Activated T-cell treated with anti-CD3 and anti-CD28 coated beads for 48 hours (primary cell): ENCODE results near the gene HIPK2.

Experiments
- DNase-seq: peaks from one replicate; pipeline ENCODE4 v3.0.0-alpha.2; 2020; ENCODE audit warnings: low read depth

The HIPK2 gene

GRCh38 chr7:139588632-139589031, 189.2 kb downstream of the HIPK2 start:
- no peak for DNase-seq

GRCh38 chr7:139587535-139587934, 190.3 kb downstream of the HIPK2 start:
- no peak for DNase-seq

GRCh38 chr7:139586286-139586685, 191.5 kb downstream of the HIPK2 start:
- DNase-seq, result no peak

- no peak for DNase-seq
Observed at GRCh38 chr7:139585042-139585441, 192.8 kb downstream of the HIPK2 start.

- no peak for DNase-seq
Observed at GRCh38 chr7:139583826-139584553, 193.8 kb downstream of the HIPK2 start.

GRCh38 chr7:139582671-139583155, 195.1 kb downstream of the HIPK2 start:
- DNase-seq, result no peak

GRCh38 chr7:139582130-139582650, 195.6 kb downstream of the HIPK2 start:
- no peak for DNase-seq

- no peak for DNase-seq
Observed at GRCh38 chr7:139580435-139580834, 197.4 kb downstream of the HIPK2 start.

- no peak for DNase-seq
Observed at GRCh38 chr7:139576179-139576973, 201.4 kb downstream of the HIPK2 start.

- no peak for DNase-seq
Observed at GRCh38 chr7:139575338-139575680, 202.5 kb downstream of the HIPK2 start.

- DNase-seq, result no peak
Observed at GRCh38 chr7:139574618-139575337, 203.0 kb downstream of the HIPK2 start.

- DNase-seq, result no peak
Observed at GRCh38 chr7:139573871-139574270, 203.9 kb downstream of the HIPK2 start.

GRCh38 chr7:139572704-139573385, 205.0 kb downstream of the HIPK2 start:
- DNase-seq, result no peak

GRCh38 chr7:139572071-139572470, 205.7 kb downstream of the HIPK2 start:
- no peak for DNase-seq

- no peak for DNase-seq
Observed at GRCh38 chr7:139571651-139572050, 206.1 kb downstream of the HIPK2 start.

GRCh38 chr7:139571190-139571589, 206.6 kb downstream of the HIPK2 start:
- DNase-seq, result no peak

GRCh38 chr7:139570626-139571025, 207.2 kb downstream of the HIPK2 start:
- no peak for DNase-seq

- no peak for DNase-seq
Observed at GRCh38 chr7:139570119-139570518, 207.7 kb downstream of the HIPK2 start.

GRCh38 chr7:139568813-139569490, 208.8 kb downstream of the HIPK2 start:
- DNase-seq, result no peak

- no peak for DNase-seq
Observed at GRCh38 chr7:139568346-139568675, 209.5 kb downstream of the HIPK2 start.

- no peak for DNase-seq
Observed at GRCh38 chr7:139567647-139568345, 210.0 kb downstream of the HIPK2 start.
